GM12878 (cell line): ENCODE data around the gene DNAAF5. TPM values are rescaled to one million over a fixed set of nuclear protein-coding genes. Genes with fewer than 3 reads are reported as not detected.

Experiments used
- ATAC-seq: fragments of 200-7000 bp; cut with Tn5 transposase; 3 replicates; pipeline ENCODE4 v1.9.1; 2020; ENCODE audit warnings: mild to moderate bottlenecking, moderate library complexity
- BruUV-seq: library from RNA; stranded (reverse); fragments of 400-500 nt; replicated peaks from 2 replicates; lab custom pipeline; 2021; lab: Mats Ljungman, UMichigan
- CTCF ChIA-PET: fragments of 300-600 bp; sonication (Branson Sonifier 250); formaldehyde crosslinking; extraction: SDS; loops from one replicate; lab custom pipeline; 2021; ENCODE audit warnings: inconsistent platforms; lab: Yijun Ruan, JAX
- POLR2A ChIA-PET: fragments of 350-600 bp; formaldehyde crosslinking; extraction: SDS; loops from one replicate; lab custom pipeline; 2021; ENCODE audit warnings: inconsistent platforms; lab: Charles Lee
- RAD21 ChIA-PET: fragments of 300-600 bp; sonication (Branson Sonifier 250); formaldehyde crosslinking; loops from one replicate; lab custom pipeline; 2023; ENCODE audit warnings: antibody characterized with exemption; ENCODE audit not compliant: unreplicated experiment; lab: Charles Lee
- SMC1A ChIA-PET: fragments of 300-600 bp; sonication (Branson Sonifier 250); formaldehyde crosslinking; loops from one replicate; lab custom pipeline; 2023; ENCODE audit not compliant: unreplicated experiment, uncharacterized antibody; lab: Charles Lee
- DNase-seq: peaks from one replicate; pipeline ENCODE4 v3.0.0-alpha.2; 2011; ENCODE audit warnings: low read depth, low spot score
- FAIRE-seq: peaks from 3 replicates; lab custom pipeline; 2011; peaks lifted over from hg19 to GRCh38; lab: Jason Lieb, UNC
- H2AFZ ChIP-seq: 2 replicates; pipeline ENCODE4 v1.6.0; 2011; ENCODE audit warnings: low read depth, low read length, control low read depth; ENCODE audit not compliant: control insufficient read depth
- H3K27ac ChIP-seq: 2 replicates; pipeline ENCODE4 v1.5.1; 2011; ENCODE audit warnings: control low read depth; ENCODE audit not compliant: control insufficient read depth, insufficient read depth
- H3K27me3 ChIP-seq, 2 experiments: replicated peaks in 1 of 2; 2 replicates each; pipeline versions ENCODE4 v1.6.0 to v1.6.1; 2011; ENCODE audit warnings: low read length in 1 of 2; ENCODE audit not compliant: control insufficient read depth in 2 of 2, insufficient read depth in 2 of 2
- H3K36me3 ChIP-seq, 2 experiments: 2 replicates each; pipeline ENCODE4 v1.5.1; 2011; ENCODE audit warnings: low read length in 1 of 2; ENCODE audit not compliant: control insufficient read depth in 2 of 2, insufficient read depth in 2 of 2
- H3K4me1 ChIP-seq: 2 replicates; pipeline ENCODE4 v1.6.1; 2011; ENCODE audit warnings: mild to moderate bottlenecking, low read length, moderate library complexity, mixed read lengths; ENCODE audit not compliant: control insufficient read depth, insufficient read depth
- H3K4me2 ChIP-seq: 2 replicates; pipeline ENCODE4 v1.6.0; 2011; ENCODE audit warnings: control low read depth; ENCODE audit not compliant: control insufficient read depth, insufficient read depth
- H3K4me3 ChIP-seq: fragments of 200-600 bp; sonication (generic); 2 replicates; pipeline ENCODE4 v1.5.1; 2016
- H3K79me2 ChIP-seq: 2 replicates; pipeline ENCODE4 v1.6.0; 2011; ENCODE audit warnings: low read length; ENCODE audit not compliant: control insufficient read depth, insufficient read depth
- H3K9ac ChIP-seq: 2 replicates; pipeline ENCODE4 v1.8.0; 2011; ENCODE audit warnings: low read length, control low read depth, mixed read lengths; ENCODE audit not compliant: control insufficient read depth, insufficient read depth
- H3K9me3 ChIP-seq: replicated peaks from 3 replicates; pipeline ENCODE4 v1.5.1; 2011; ENCODE audit warnings: mild to moderate bottlenecking, low read length; ENCODE audit not compliant: control insufficient read depth, insufficient read depth
- H4K20me1 ChIP-seq: 2 replicates; pipeline ENCODE4 v1.6.0; 2011; ENCODE audit not compliant: control insufficient read depth, insufficient read depth
- ASH2L ChIP-seq: fragments of 300-600, 200-600 bp; sonication (generic); IDR thresholded peaks from 2 replicates; pipeline ENCODE4 v1.6.1; 2017; ENCODE audit warnings: low read depth, mild to moderate bottlenecking, borderline replicate concordance
- FOS ChIP-seq: IDR thresholded peaks from 3 replicates; pipeline ENCODE4 v1.6.1; 2011; ENCODE audit warnings: borderline replicate concordance; ENCODE audit not compliant: insufficient read length; ENCODE audit errors: extremely low read depth
- KAT2A ChIP-seq: conservative IDR thresholded peaks from 2 replicates; pipeline ENCODE4 v1.6.1; 2011; ENCODE audit warnings: low read depth, low read length; ENCODE audit not compliant: control insufficient read depth
- SMAD5 ChIP-seq: IDR thresholded peaks from 2 replicates; pipeline ENCODE4 v1.6.1; 2016; ENCODE audit warnings: antibody characterized with exemption, low read depth
- SREBF1 ChIP-seq: IDR thresholded peaks from 2 replicates; pipeline ENCODE4 v1.6.1; 2012; ENCODE audit warnings: mild to moderate bottlenecking, low read length
- YY1 ChIP-seq: IDR thresholded peaks from 2 replicates; pipeline ENCODE4 v1.6.1; 2011; ENCODE audit warnings: low read depth, mild to moderate bottlenecking, low read length
- ZBTB11 ChIP-seq: fragments of 450-650 bp; formaldehyde crosslinking; IDR thresholded peaks from 2 replicates; pipeline ENCODE4 v1.5.0; 2022; ENCODE audit warnings: mild to moderate bottlenecking, missing genetic modification characterization
- ZBTB40 ChIP-seq: fragments of 450-650 bp; IDR thresholded peaks from 2 replicates; pipeline ENCODE4 v1.6.1; 2016; ENCODE audit warnings: mild to moderate bottlenecking, moderate library complexity, borderline replicate concordance
- WGBS: methylation state at CpG from one replicate; pipeline ENCODE4 v1.1.6; 2016; ENCODE audit warnings: low lambda C conversion rate; ENCODE audit not compliant: insufficient replicate concordance, insufficient coverage; ENCODE audit errors: missing lambda C conversion rate; 5-methylcytosine and 5-hydroxymethylcytosine counted together
- in situ Hi-C: fragments of 300-500 bp; cut with MboI; formaldehyde crosslinking; loops from 9 replicates; pipeline ENCODE4 v1.14.3; 2018; ENCODE audit warnings: mixed read lengths
- intact Hi-C: fragments of 100-400 bp; cut with micrococcal nuclease; formaldehyde crosslinking; loops from one replicate; pipeline ENCODE4 v1.14.2; 2022; ENCODE audit not compliant: unreplicated experiment
- polyA plus RNA-seq, 11 experiments: library from polyadenylated mRNA; depleted of rRNA in 4 of 11; unstranded in 6 of 11; stranded (reverse) in 5 of 11; fragments of >200 nt; fragmentation: Nextera tagmentation in 4 of 11; fragmentation: Illumina TruSeq in 1 of 11; extraction: Ambion mirVana in 4 of 11; extraction: Trizol in 1 of 11; gene quantifications; 1 replicate in 1 of 11; 2 replicates in 10 of 11; pipeline versions ENCODE4 v1.2.1 to v1.2.3, GENCODE V29; 2011 to 2016; ENCODE audit warnings: inconsistent platforms in 2 of 11, missing spikeins in 2 of 11, low read depth in 1 of 11
- total RNA-seq, 4 experiments: library from RNA; depleted of rRNA in 3 of 4; stranded (reverse); fragments of >200 nt in 3 of 4; fragmentation: Illumina TruSeq in 1 of 4; extraction: Trizol in 1 of 4; gene quantifications; 2 replicates each; pipeline versions ENCODE4 v1.2.1 to v1.2.3, GENCODE V29; 2013 to 2021

DNAAF5 gene
- total and polyA plus RNA-seq, 10 of the 15 experiments (the other 5 are each of a cell fraction or from before 2014, with no cell fraction given) = 1.8 to 38.3 (median 9.2) TPM

GRCh38 chr7:749140-749551 lies 22.6 kb downstream of the DNAAF5 start:
- no peak for FAIRE-seq
- BruUV-seq = no TSS peak
- intact Hi-C loops = no loop called here
- no peaks in the 10 kb centered on the region for H3K4me1 ChIP-seq
- H3K9me3 ChIP-seq = no peaks in the 10 kb centered on the region; the same call in 2 of the 3 replicates
- TF ChIP-seq KAT2A = no peak
- no peak for TF ChIP-seq SMAD5
- TF ChIP-seq ASH2L = no peak
- ChIA-PET POLR2A (no interaction called here), CTCF (no interaction called here), SMC1A (no interaction called here), RAD21 (no interaction called here)
- no peak overlapping the region for H2AFZ ChIP-seq
- WGBS = 97% methylated on average over 14 of the region's 14 CpGs
- no peak for ATAC-seq
- no peaks in the 10 kb centered on the region for H3K79me2 ChIP-seq
- no peak overlapping the region for H3K4me3 ChIP-seq
- H3K27me3 ChIP-seq = no peaks in the 10 kb centered on the region
- in situ Hi-C loops = no loop called here
- H4K20me1 ChIP-seq = no peaks in the 10 kb centered on the region; the same call in 1 of the 2 replicates
- H3K27ac ChIP-seq = no peak overlapping the region
- peaks cover 5 to 9% of the 10 kb centered on the region in 2 experiments; a peak in 3 of 4 replicates for H3K36me3 ChIP-seq
- H3K9ac ChIP-seq = no peak overlapping the region
- DNase-seq = no peak
- no peak overlapping the region for H3K4me2 ChIP-seq

GRCh38 chr7:750111-750905 lies 23.8 kb downstream of the DNAAF5 start:
- Histone ChIP-seq H3K79me2 (no peaks in the 10 kb centered on the region), H3K4me1 (no peaks in the 10 kb centered on the region), H4K20me1 (no peaks in the 10 kb centered on the region; the same call in 1 of the 2 replicates), H2AFZ (no peak overlapping the region), H3K36me3 (peaks cover 3 to 9% of the 10 kb centered on the region in 2 experiments; a peak in 3 of 4 replicates), H3K27ac (no peak overlapping the region), H3K4me3 (no peak overlapping the region), H3K27me3 (no peaks in the 10 kb centered on the region), H3K4me2 (no peak overlapping the region), H3K9me3 (no peaks in the 10 kb centered on the region), H3K9ac (no peak overlapping the region)
- FAIRE-seq (no peak), DNase-seq (no peak), ATAC-seq (no peak)
- RAD21 ChIA-PET = no interaction called here
- intact Hi-C loops (no loop called here), in situ Hi-C loops (no loop called here)
- POLR2A ChIA-PET = no interaction called here
- 92% methylated on average over 24 of the region's 26 CpGs for WGBS
- CTCF ChIA-PET = no interaction called here
- SMC1A ChIA-PET = no interaction called here
- BruUV-seq = no TSS peak
- TF ChIP-seq SREBF1 (no peak), ZBTB40 (no peak), ZBTB11 (no peak), FOS (no peak), YY1 (no peak)
